Stimulated activated memory B cell treated with anti-CD40 and anti-IgM and Interleukin-4, amounts not matched to agents 10 μg/mL and 1 μg/mL and 100 μg/mL, for 72 hours (primary cell): ENCODE data around the gene OXCT1.

Source experiments
- ATAC-seq: fragments of 150-1000 bp; cut with Tn5 transposase; 2 replicates; pipeline ENCODE4 v1.10.0; 2021
- H3K27ac Mint-ChIP-seq: one replicate; pipeline ENCODE4 v1.8.0; 2022; ENCODE audit warnings: mild to moderate bottlenecking, mixed read lengths
- H3K27me3 Mint-ChIP-seq: one replicate; pipeline ENCODE4 v1.8.0; 2022; ENCODE audit warnings: mixed read lengths
- H3K36me3 Mint-ChIP-seq: one replicate; pipeline ENCODE4 v1.8.0; 2022; ENCODE audit warnings: mixed read lengths
- H3K4me1 Mint-ChIP-seq: one replicate; pipeline ENCODE4 v1.8.0; 2022; ENCODE audit warnings: mixed read lengths
- H3K4me3 Mint-ChIP-seq: one replicate; pipeline ENCODE4 v1.8.0; 2022; ENCODE audit warnings: mild to moderate bottlenecking, moderate library complexity, mixed read lengths
- H3K9me3 Mint-ChIP-seq: one replicate; pipeline ENCODE4 v1.8.0; 2022; ENCODE audit warnings: mixed read lengths

OXCT1 gene

GRCh38 chr5:41695920-41696582, 174.2 kb downstream of the OXCT1 start:
- Mint-ChIP-seq H3K36me3 (no peaks in the 10 kb centered on the region), H3K27me3 (peaks cover 9% of the 10 kb centered on the region), H3K27ac (no peak overlapping the region), H3K4me1 (no peaks in the 10 kb centered on the region), H3K4me3 (no peak overlapping the region), H3K9me3 (no peaks in the 10 kb centered on the region)
- ATAC-seq = no peak

- H3K4me3 Mint-ChIP-seq = no peak overlapping the region
- H3K4me1 Mint-ChIP-seq = no peaks in the 10 kb centered on the region
- no peaks in the 10 kb centered on the region for H3K36me3 Mint-ChIP-seq
- H3K27me3 Mint-ChIP-seq = no peaks in the 10 kb centered on the region
- ATAC-seq = no peak
- H3K27ac Mint-ChIP-seq = no peak overlapping the region
- H3K9me3 Mint-ChIP-seq = no peaks in the 10 kb centered on the region
These were observed 183.5 kb downstream of the OXCT1 start for GRCh38 chr5:41686767-41687166.

- no peaks in the 10 kb centered on the region for H3K36me3 Mint-ChIP-seq
- H3K27ac Mint-ChIP-seq = no peak overlapping the region
- H3K27me3 Mint-ChIP-seq = no peaks in the 10 kb centered on the region
- ATAC-seq = no peak
- no peaks in the 10 kb centered on the region for H3K9me3 Mint-ChIP-seq
- H3K4me3 Mint-ChIP-seq = no peak overlapping the region
- no peaks in the 10 kb centered on the region for H3K4me1 Mint-ChIP-seq
These were observed 184.0 kb downstream of the OXCT1 start for GRCh38 chr5:41686191-41686590.

GRCh38 chr5:41683181-41683580, 187.0 kb downstream of the OXCT1 start:
- Mint-ChIP-seq H3K4me1 (no peaks in the 10 kb centered on the region), H3K27me3 (peaks cover 9% of the 10 kb centered on the region), H3K9me3 (peaks cover 3% of the 10 kb centered on the region), H3K36me3 (no peaks in the 10 kb centered on the region), H3K4me3 (no peak overlapping the region), H3K27ac (no peak overlapping the region)
- no peak for ATAC-seq

- no peaks in the 10 kb centered on the region for H3K36me3 Mint-ChIP-seq
- no peaks in the 10 kb centered on the region for H3K4me1 Mint-ChIP-seq
- H3K27me3 Mint-ChIP-seq = peaks cover 9% of the 10 kb centered on the region
- no peak overlapping the region for H3K27ac Mint-ChIP-seq
- H3K9me3 Mint-ChIP-seq = peaks cover 3% of the 10 kb centered on the region
- no peak for ATAC-seq
- H3K4me3 Mint-ChIP-seq = no peak overlapping the region
These were observed 187.6 kb downstream of the OXCT1 start for GRCh38 chr5:41682641-41683040.

- Mint-ChIP-seq H3K27ac (no peak overlapping the region), H3K4me3 (no peak overlapping the region), H3K4me1 (no peaks in the 10 kb centered on the region), H3K27me3 (peaks cover 9% of the 10 kb centered on the region), H3K9me3 (peaks cover 3% of the 10 kb centered on the region), H3K36me3 (no peaks in the 10 kb centered on the region)
- no peak for ATAC-seq
These were observed 188.4 kb downstream of the OXCT1 start for GRCh38 chr5:41681840-41682239.
